Upper lobe of right lung (tissue), 1 donor: ENCODE data around the gene CYB5R3. TPM values are rescaled to one million over a fixed set of nuclear protein-coding genes. Genes with fewer than 3 reads are reported as not detected.

Source experiments
- ATAC-seq: fragments of 200-7000 bp; cut with Tn5 transposase; one replicate; pipeline ENCODE4 v1.9.1; 2020; ENCODE audit warnings: mild to moderate bottlenecking, moderate library complexity
- DNase-seq: peaks from one replicate; pipeline ENCODE4 v3.0.0-alpha.2; 2020
- H3K27ac ChIP-seq: fragments of 200-600 bp; one replicate; pipeline ENCODE4 v1.8.0; 2022
- H3K27me3 ChIP-seq: fragments of 200-600 bp; one replicate; pipeline ENCODE4 v1.8.0; 2022; ENCODE audit warnings: mild to moderate bottlenecking
- H3K36me3 ChIP-seq: fragments of 200-600 bp; one replicate; pipeline ENCODE4 v1.8.0; 2022
- H3K4me1 ChIP-seq: fragments of 200-600 bp; one replicate; pipeline ENCODE4 v1.8.0; 2022
- H3K4me3 ChIP-seq: fragments of 200-600 bp; one replicate; pipeline ENCODE4 v1.8.0; 2022; ENCODE audit warnings: mild to moderate bottlenecking
- H3K9me3 ChIP-seq: fragments of 200-600 bp; one replicate; pipeline ENCODE4 v1.8.0; 2022
- intact Hi-C: fragments of 100-400 bp; cut with DNase I; formaldehyde crosslinking; loops from one replicate; pipeline ENCODE4 v1.11.0; 2022
- total RNA-seq: library from RNA; stranded (reverse); fragmentation: NEBNext Ultra II Directional; extraction: Animal tissue kit (Norgen Biotek cat#: 25700); gene quantifications from one replicate; pipeline ENCODE4 v1.2.1, GENCODE V29; 2021
- TF ChIP-seq, protein P1 (sequence below): fragments of 200-600 bp; IDR thresholded peaks from one replicate; pipeline ENCODE4 v1.8.0; 2022; ENCODE audit warnings: antibody characterized with exemption
- donor health status: DM: no; HTN: yes; CAD: no; lungs with severe emphysema.

The CYB5R3 gene
- total RNA-seq, 1 donor from 2014 or later = 251 TPM

DNA sequence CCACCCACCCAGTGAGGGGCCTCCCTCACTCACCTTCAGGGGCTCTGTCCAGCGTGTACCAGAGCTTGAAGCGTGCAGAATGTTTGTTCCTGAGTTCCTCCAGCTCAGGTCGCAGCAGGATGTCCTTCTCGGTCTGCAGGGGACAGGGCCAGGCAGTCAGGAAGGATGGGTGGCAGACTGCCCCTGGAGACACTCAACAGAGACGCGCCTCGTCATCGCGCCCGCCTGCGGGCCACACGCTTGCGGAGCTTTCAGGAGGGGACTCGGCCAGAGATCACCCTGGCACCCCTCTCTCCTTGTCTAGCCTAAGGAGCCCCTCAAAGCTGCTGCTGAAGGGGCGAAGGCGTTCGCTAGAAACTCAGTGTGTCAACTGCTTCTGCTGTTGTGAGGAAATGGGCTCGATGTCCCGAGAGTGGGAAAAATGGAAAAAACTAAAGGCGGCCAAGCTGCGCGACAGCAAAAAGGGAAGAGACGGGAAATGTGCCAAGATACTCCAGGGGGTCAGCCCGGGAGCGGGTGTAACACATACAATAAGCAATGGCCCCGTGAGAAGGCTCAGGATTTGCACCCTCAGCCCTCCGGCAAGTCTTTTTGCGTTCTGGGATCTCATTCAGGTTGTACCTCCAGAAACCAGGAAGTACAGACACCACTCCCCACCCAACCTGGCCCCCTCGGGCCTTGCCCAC, 25.3 kb downstream of the CYB5R3 start:
- no peak for DNase-seq
- no peak overlapping the region for H3K4me3 ChIP-seq
- H3K4me1 ChIP-seq = no peaks in the 10 kb centered on the region
- TF ChIP-seq, protein P1, sequence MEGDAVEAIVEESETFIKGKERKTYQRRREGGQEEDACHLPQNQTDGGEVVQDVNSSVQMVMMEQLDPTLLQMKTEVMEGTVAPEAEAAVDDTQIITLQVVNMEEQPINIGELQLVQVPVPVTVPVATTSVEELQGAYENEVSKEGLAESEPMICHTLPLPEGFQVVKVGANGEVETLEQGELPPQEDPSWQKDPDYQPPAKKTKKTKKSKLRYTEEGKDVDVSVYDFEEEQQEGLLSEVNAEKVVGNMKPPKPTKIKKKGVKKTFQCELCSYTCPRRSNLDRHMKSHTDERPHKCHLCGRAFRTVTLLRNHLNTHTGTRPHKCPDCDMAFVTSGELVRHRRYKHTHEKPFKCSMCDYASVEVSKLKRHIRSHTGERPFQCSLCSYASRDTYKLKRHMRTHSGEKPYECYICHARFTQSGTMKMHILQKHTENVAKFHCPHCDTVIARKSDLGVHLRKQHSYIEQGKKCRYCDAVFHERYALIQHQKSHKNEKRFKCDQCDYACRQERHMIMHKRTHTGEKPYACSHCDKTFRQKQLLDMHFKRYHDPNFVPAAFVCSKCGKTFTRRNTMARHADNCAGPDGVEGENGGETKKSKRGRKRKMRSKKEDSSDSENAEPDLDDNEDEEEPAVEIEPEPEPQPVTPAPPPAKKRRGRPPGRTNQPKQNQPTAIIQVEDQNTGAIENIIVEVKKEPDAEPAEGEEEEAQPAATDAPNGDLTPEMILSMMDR = no peak
- H3K9me3 ChIP-seq = no peaks in the 10 kb centered on the region
- intact Hi-C loops = no loop called here
- H3K27me3 ChIP-seq = no peaks in the 10 kb centered on the region
- ATAC-seq = no peak
- H3K27ac ChIP-seq = no peak overlapping the region
- H3K36me3 ChIP-seq = peaks cover 70% of the 10 kb centered on the region

DNA sequence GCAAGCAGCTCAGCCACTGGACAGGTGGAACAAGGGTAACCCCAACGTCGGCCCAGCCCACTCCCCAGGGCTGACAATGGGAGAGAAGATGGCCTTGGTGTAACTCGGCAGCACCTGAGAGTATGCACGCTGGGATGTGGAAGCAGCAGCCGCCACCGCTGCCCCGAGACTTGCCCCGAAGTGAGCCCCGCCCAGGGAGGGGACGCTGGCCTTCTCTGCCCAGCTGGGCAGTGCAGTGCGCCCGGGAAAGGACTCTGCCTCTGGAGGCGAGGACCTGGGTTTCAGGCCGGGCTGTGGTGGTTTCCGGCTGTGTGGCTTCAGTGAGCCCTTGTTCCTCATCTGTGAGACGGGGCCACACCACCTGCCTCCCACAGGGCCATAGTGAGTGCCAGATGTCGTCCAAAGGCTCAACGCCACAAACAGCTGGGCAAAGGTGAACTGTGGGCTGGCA, 25.9 kb downstream of the CYB5R3 start:
- Histone ChIP-seq H3K36me3 (peaks cover 65% of the 10 kb centered on the region), H3K27me3 (no peaks in the 10 kb centered on the region), H3K4me1 (no peaks in the 10 kb centered on the region), H3K4me3 (no peak overlapping the region), H3K27ac (no peak overlapping the region), H3K9me3 (no peaks in the 10 kb centered on the region)
- no peak for DNase-seq
- no peak for ATAC-seq
- TF ChIP-seq, protein P1 = no peak
- intact Hi-C loops = no loop called here

DNA sequence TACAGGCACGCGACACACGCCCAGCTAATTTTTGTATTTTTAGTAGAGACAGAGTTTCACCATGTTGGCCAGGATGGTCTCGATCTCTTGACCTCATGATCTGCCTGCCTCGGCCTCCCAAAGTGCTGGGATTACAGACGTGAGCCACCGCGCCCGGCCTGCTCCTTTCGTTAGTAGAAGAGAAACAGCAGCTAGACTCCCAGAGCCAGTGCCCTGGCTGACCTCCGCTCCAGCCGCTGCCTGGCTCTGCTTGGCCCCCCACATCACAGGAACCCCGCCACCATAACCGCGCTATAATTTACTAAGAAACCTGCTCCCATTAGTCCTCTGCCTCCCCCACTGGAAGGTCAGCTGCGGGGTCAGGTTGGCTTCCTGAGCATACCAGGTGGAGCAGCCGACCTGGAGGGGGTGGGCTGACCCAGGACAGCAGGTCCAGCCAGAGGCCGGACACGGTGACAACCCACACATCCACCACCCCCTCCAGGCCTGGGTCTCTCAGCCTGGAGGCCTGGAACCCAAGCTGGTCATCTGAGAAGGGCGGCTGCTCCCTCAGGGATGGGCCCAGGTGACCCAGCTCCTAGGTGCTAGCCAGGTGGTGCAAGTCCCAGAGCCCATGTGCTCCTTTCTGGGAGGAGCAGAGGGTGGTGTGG, 27.0 kb downstream of the CYB5R3 start:
- no peak for ATAC-seq
- no peak for DNase-seq
- TF ChIP-seq, protein P1 = no peak
- intact Hi-C loops = no loop called here
- H3K9me3 ChIP-seq = no peaks in the 10 kb centered on the region
- H3K4me3 ChIP-seq = no peak overlapping the region
- peaks cover 53% of the 10 kb centered on the region for H3K36me3 ChIP-seq
- no peaks in the 10 kb centered on the region for H3K27me3 ChIP-seq
- peaks cover 3% of the 10 kb centered on the region for H3K4me1 ChIP-seq
- no peak overlapping the region for H3K27ac ChIP-seq

DNA sequence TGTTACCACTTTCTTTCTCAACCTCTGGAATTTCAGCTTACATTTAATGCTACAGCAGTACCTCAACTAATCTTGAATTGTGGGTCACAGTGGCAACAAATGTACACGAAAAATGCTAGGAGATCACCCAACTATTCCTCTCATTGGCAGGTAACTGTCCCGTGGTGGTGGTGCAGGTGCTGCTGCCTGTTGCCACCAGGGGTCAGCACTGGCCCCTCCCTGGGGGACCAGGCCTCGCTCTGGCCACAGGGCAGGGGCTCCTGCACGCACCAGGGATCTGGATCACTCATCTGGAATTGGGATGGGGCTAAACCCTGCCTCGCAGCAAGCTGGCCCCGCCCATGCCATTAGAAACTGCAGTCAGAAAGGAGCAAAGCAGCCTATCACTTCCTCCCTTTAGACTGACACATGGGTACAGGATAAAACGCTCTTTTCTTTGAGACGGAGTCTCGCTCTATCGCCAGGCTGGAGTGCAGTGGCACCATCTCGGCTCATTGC, 27.6 kb downstream of the CYB5R3 start:
- DNase-seq (peak; percentile 88), ATAC-seq (peak; percentile 83)
- TF ChIP-seq, protein P1 = peak; percentile 88
- intact Hi-C loops = no loop called here
- no peaks in the 10 kb centered on the region for H3K9me3 ChIP-seq
- H3K36me3 ChIP-seq = peaks cover 47% of the 10 kb centered on the region
- no peak overlapping the region for H3K27ac ChIP-seq
- H3K27me3 ChIP-seq = no peaks in the 10 kb centered on the region
- H3K4me3 ChIP-seq = no peak overlapping the region
- peaks cover 5% of the 10 kb centered on the region for H3K4me1 ChIP-seq

DNA sequence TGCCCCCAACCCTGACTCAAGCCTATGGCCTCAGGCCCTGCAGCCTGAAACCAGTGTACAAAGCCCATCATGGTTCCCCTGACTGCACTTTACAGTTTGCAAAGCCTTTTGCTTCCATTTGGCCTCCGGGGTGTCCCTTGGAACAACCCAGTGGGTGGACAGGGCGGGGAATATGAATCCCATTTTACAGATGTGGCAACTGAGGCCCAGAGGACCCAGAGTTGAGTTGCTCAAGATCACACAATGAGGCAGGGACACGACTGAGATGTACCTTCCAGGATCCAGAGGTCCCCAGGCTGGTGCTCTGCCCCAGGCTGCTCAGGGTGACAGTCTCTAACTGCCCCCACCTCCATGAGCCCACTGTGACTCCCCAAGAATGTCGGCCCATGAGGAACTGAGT, 29.1 kb downstream of the CYB5R3 start:
- Histone ChIP-seq H3K27ac (no peak overlapping the region), H3K27me3 (no peaks in the 10 kb centered on the region), H3K36me3 (peaks cover 33% of the 10 kb centered on the region), H3K9me3 (no peaks in the 10 kb centered on the region), H3K4me3 (no peak overlapping the region), H3K4me1 (peaks cover 17% of the 10 kb centered on the region)
- intact Hi-C loops = no loop called here
- TF ChIP-seq, protein P1 = no peak
- ATAC-seq (no peak), DNase-seq (no peak)
